ENCODE measurements around the gene TMCO4.

The TMCO4 gene

GRCh38 chr1:19758227-19758830, 41.4 kb downstream of the TMCO4 start:
- H3K27ac ChIP-seq (ENCODE audit: extremely low read depth, low read depth, low read length) = no peak overlapping the region
- no peak for TF ChIP-seq ZNF580 (tag by site-specific recombination; IDR thresholded peaks at IDR 0.05)
- TF ChIP-seq ZNF514 (tag by site-specific recombination; IDR thresholded peaks at IDR 0.05) = no peak
- no peak for TF ChIP-seq KLF9 (tag by site-specific recombination; IDR thresholded peaks at IDR 0.05; ENCODE audit: low read depth)
- TF ChIP-seq ZBTB44 (tag by site-specific recombination; IDR thresholded peaks at IDR 0.05) = 0 out of 2 replicates have a peak, but pooled peaks have one; percentile 20
- TF ChIP-seq BCL6B (tag by site-specific recombination; IDR thresholded peaks at IDR 0.05) = no peak
- no peaks in the 10 kb centered on the region for H3K4me1 ChIP-seq (ENCODE audit: control insufficient read depth, insufficient read depth, low read length)
- H3K9me3 ChIP-seq (ENCODE audit: control insufficient read depth, insufficient read depth, low read depth, low read length) = no peaks in the 10 kb centered on the region
- CTCF ChIA-PET = interaction anchor here (0.8 to 1.1 kb wide), 3 partner anchors 22 to 52 kb away, joined by 3 read pairs; no protein-coding TSS in a partner anchor
- H3K36me3 ChIP-seq (ENCODE audit: control insufficient read depth in 2 of 2, insufficient read depth in 1 of 2, low read length in 2 of 2) = no peaks in the 10 kb centered on the region
- no peak overlapping the region for H3K4me3 ChIP-seq (ENCODE audit: low read depth, low read length)
- POLR2A ChIA-PET = interaction anchor here (1.1 kb wide), 1 partner anchor 64 kb away, joined by 10 read pairs; no protein-coding TSS in a partner anchor

GRCh38 chr1:19757641-19758040, 42.1 kb downstream of the TMCO4 start:
- no peak overlapping the region for H3K27ac ChIP-seq (ENCODE audit: extremely low read depth, low read depth, low read length)
- POLR2A ChIA-PET = no interaction called here

GRCh38 chr1:19756480-19756879, 43.2 kb downstream of the TMCO4 start:
- Histone ChIP-seq H3K4me1 (ENCODE audit: control insufficient read depth, insufficient read depth, low read length) (no peaks in the 10 kb centered on the region), H3K9me3 (ENCODE audit: control insufficient read depth, insufficient read depth, low read depth, low read length) (no peaks in the 10 kb centered on the region), H3K36me3 (ENCODE audit: control insufficient read depth in 2 of 2, insufficient read depth in 1 of 2, low read length in 2 of 2) (no peaks in the 10 kb centered on the region), H3K27ac (ENCODE audit: extremely low read depth, low read depth, low read length) (no peak overlapping the region), H3K4me3 (ENCODE audit: low read depth, low read length) (no peak overlapping the region)
- ChIA-PET CTCF (interaction anchor here (0.6 to 0.7 kb wide), 2 partner anchors 392 to 395 kb away, joined by 3 read pairs; no protein-coding TSS in a partner anchor), POLR2A (no interaction called here)
- peak; percentile 78 for TF ChIP-seq OSR2 (tag by site-specific recombination; IDR thresholded peaks at IDR 0.05)
- peak; percentile 73 for TF ChIP-seq PRDM6 (tag by site-specific recombination; IDR thresholded peaks at IDR 0.05)
- TF ChIP-seq ZNF768 (tag by site-specific recombination; IDR thresholded peaks at IDR 0.05) = no peak

More at GRCh38 chr1:19757641-19758040, 42.1 kb downstream of the TMCO4 start:
- Histone ChIP-seq H3K4me3 (ENCODE audit: low read depth, low read length) (no peak overlapping the region), H3K36me3 (ENCODE audit: control insufficient read depth in 2 of 2, insufficient read depth in 1 of 2, low read length in 2 of 2) (no peaks in the 10 kb centered on the region), H3K4me1 (ENCODE audit: control insufficient read depth, insufficient read depth, low read length) (no peaks in the 10 kb centered on the region), H3K9me3 (ENCODE audit: control insufficient read depth, insufficient read depth, low read depth, low read length) (no peaks in the 10 kb centered on the region)
- CTCF ChIA-PET = interaction anchor here (0.6 to 1.1 kb wide), 3 partner anchors 22 to 441 kb away, joined by 3 read pairs; no protein-coding TSS in a partner anchor
- TF ChIP-seq ZNF664 (tag by site-specific recombination; IDR thresholded peaks at IDR 0.05) = no peak
- TF ChIP-seq SALL2 (tag by site-specific recombination; IDR thresholded peaks at IDR 0.05; ENCODE audit: borderline replicate concordance) = no peak

GRCh38 chr1:19754482-19754881, 45.2 kb downstream of the TMCO4 start:
- ChIA-PET POLR2A (no interaction called here), CTCF (interaction anchor here (0.8 kb wide), 1 partner anchor 16 kb away, joined by 3 read pairs; no protein-coding TSS in a partner anchor)
- TF ChIP-seq PRDM6 (tag by site-specific recombination; IDR thresholded peaks at IDR 0.05) (peak; percentile 28; the same call in 1 of the 2 replicates), ZBTB10 (tag by site-specific recombination; IDR thresholded peaks at IDR 0.05) (0 out of 2 replicates have a peak, but pooled peaks have one; percentile 18), ZBTB17 (tag by site-specific recombination; IDR thresholded peaks at IDR 0.05) (peak; percentile 72), ZSCAN18 (tag by site-specific recombination; IDR thresholded peaks at IDR 0.05) (no peak)

More at GRCh38 chr1:19754482-19754881, 45.2 kb downstream of the TMCO4 start:
- no peak overlapping the region for H3K4me3 ChIP-seq (ENCODE audit: low read depth, low read length)
- H3K4me1 ChIP-seq (ENCODE audit: control insufficient read depth, insufficient read depth, low read length) = no peaks in the 10 kb centered on the region
- no peaks in the 10 kb centered on the region for H3K9me3 ChIP-seq (ENCODE audit: control insufficient read depth, insufficient read depth, low read depth, low read length)
- H3K36me3 ChIP-seq (ENCODE audit: control insufficient read depth in 2 of 2, insufficient read depth in 1 of 2, low read length in 2 of 2) = no peaks in the 10 kb centered on the region
- H3K27ac ChIP-seq (ENCODE audit: extremely low read depth, low read depth, low read length) = no peak overlapping the region
